Upper lobe of left lung (tissue), 4 donors: ENCODE results near the gene TMEM187.

Source experiments
- CTCF ChIP-seq, 6 experiments: fragments of 450-650 bp in 4 of 6; fragments of 200-600 bp in 2 of 6; sonication (generic) in 2 of 6; IDR thresholded peaks; one replicate each; pipeline ENCODE4 v1.5.1; 2016 to 2019; ENCODE audit warnings: antibody characterized with exemption in 6 of 6
- POLR2A ChIP-seq, 4 donors: fragments of 450-650 bp; IDR thresholded peaks; one replicate each; pipeline ENCODE4 v1.5.1; 2016 to 2017; ENCODE audit warnings: antibody characterized with exemption in 4 of 4, mild to moderate bottlenecking in 2 of 4

DNA sequence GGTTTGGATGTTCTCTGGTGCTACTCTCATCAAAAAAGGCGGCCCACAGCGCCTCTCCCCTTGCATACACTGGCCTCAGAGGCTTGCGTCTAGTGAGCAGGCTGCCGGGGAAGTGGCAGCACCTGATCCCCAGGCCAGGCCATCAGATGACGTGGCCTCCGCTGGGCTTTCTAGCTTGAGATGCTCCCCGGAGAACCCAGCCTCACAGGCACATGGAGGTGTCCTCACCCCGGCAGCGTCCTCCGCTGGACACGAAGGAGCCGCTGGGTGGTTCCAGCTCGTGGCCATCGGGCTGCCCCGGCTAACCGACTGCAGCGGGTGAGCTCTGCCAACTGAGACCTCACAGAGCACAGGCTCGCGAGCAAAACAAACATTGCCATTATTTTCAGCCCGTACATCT is 34.4 kb downstream of the TMEM187 start:
- TF ChIP-seq POLR2A (IDR thresholded peaks at IDR 0.05) (no peak), CTCF (IDR thresholded peaks at IDR 0.05) (no peak)
